Measurements from ENCODE around the gene SND1. TPM values are rescaled to one million over a fixed set of nuclear protein-coding genes. Genes with fewer than 3 reads are reported as not detected.

The SND1 gene
- total RNA-seq, 4 donors from 2014 or later = 64.3 to 77.0 (median 70.4) TPM

DNA sequence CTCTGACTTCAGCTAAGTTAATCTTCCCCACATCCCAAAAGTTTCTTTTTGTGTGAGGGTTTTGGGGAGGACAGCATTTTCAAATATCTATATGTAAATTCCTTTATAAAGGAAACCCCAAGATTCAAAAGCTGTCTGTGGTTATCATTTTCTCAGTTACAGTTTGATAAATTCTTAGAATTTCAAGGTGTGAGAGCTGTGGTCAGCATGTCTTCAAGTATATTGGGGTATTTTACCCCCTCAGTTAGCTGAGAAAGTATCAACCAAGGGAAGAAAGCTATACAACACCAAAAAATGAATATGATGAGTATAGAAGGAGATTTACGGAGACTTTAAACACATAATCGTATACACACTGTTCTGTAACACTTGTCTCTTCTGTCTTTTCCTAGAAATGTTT is 109.2 kb downstream of the SND1 start:
- WGBS, 2 donors (ENCODE audit: low coverage in 1 of 2) = 58 to 80% methylated on average over 2 of the region's 2 CpGs
- H3K9me3 ChIP-seq = no peaks in the 10 kb centered on the region
- no peak for TF ChIP-seq POLR2A (IDR thresholded peaks at IDR 0.05)
- no peak for TF ChIP-seq CTCF (IDR thresholded peaks at IDR 0.05)
- TF ChIP-seq EP300 (IDR thresholded peaks at IDR 0.05; ENCODE audit: low read depth) = no peak
- TF ChIP-seq POLR2AphosphoS5 (IDR thresholded peaks at IDR 0.05) = no peak
- no peak overlapping the region for H3K27ac ChIP-seq
- no peaks in the 10 kb centered on the region for H3K4me1 ChIP-seq
- no peaks in the 10 kb centered on the region for H3K27me3 ChIP-seq
- intact Hi-C loops (cut with DNase I; ENCODE audit: low total_unique reads) (no loop called here), in situ Hi-C loops (cut with MboI; ENCODE audit: low pct_ligation_motif_present in 1 of 4, low pct_unique_long_range_greater_than_20kb in 1 of 4, low sequenced_read_pairs in 3 of 4) (no loop called here)
- no peak for DNase-seq
- H3K4me3 ChIP-seq = no peak overlapping the region
- no peaks in the 10 kb centered on the region for H3K36me3 ChIP-seq

DNA sequence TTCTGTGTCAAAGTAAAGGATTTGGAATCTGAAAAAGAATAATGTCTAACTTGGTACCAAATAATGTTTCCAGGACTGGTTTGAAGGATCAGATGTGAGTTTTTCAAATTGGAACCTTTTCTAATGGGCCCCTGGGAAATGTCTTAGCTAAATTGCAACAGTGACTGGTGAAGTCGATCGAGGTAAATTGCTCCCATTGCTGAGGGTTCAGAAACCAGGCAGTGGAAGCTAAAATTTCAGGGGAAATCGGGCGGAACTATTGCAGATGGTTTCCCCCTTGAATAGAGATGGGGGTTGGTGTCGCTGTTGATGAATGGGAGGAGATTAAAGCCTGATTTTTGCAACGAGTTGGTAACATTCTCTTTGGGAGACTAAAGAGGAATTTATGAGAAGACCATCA is 112.7 kb downstream of the SND1 start:
- WGBS, 2 donors (ENCODE audit: low coverage in 1 of 2) = 91 to 92% methylated on average over 6 of the region's 6 CpGs
- no peak for TF ChIP-seq CTCF (IDR thresholded peaks at IDR 0.05)
- no peak for TF ChIP-seq POLR2A (IDR thresholded peaks at IDR 0.05)
- TF ChIP-seq EP300 (IDR thresholded peaks at IDR 0.05; ENCODE audit: low read depth) = no peak
- TF ChIP-seq POLR2AphosphoS5 (IDR thresholded peaks at IDR 0.05) = no peak

DNA sequence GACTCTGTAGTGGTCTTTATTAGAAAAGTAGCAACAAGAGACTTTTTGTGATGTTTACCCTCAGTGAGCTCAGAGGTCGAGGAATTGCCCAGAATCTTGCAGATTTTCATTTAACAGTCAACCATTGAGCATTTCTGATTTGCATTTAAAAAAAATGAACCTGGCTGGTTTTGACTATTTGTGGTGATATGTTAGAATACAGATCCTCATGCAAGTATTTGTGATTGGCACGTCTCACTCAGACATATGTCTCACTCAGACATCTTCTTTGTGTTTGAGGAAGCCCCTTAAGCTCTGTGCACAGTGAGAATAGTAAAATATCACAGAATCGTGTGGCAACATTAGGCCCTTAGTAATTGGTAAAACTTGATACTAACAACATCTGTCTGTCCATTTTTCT is 113.2 kb downstream of the SND1 start:
- peaks cover 0 to 6% (median 0%) of the 10 kb centered on the region in 4 donors for H3K4me1 ChIP-seq
- TF ChIP-seq POLR2A (IDR thresholded peaks at IDR 0.05) = no peak
- no peak for TF ChIP-seq CTCF (IDR thresholded peaks at IDR 0.05)
- no peak for TF ChIP-seq POLR2AphosphoS5 (IDR thresholded peaks at IDR 0.05)
- no peak for TF ChIP-seq EP300 (IDR thresholded peaks at IDR 0.05; ENCODE audit: low read depth)
- H3K27me3 ChIP-seq = no peaks in the 10 kb centered on the region
- no peak for DNase-seq
- intact Hi-C loops (cut with DNase I; ENCODE audit: low total_unique reads) = no loop called here
- H3K27ac ChIP-seq = no peak overlapping the region
- in situ Hi-C loops (cut with MboI; ENCODE audit: low pct_ligation_motif_present in 1 of 4, low pct_unique_long_range_greater_than_20kb in 1 of 4, low sequenced_read_pairs in 3 of 4) = no loop called here
- no peaks in the 10 kb centered on the region for H3K9me3 ChIP-seq
- 85 to 94% methylated on average over 3 of the region's 3 CpGs for WGBS, 2 donors (ENCODE audit: low coverage in 1 of 2)
- no peaks in the 10 kb centered on the region for H3K36me3 ChIP-seq
- no peak overlapping the region for H3K4me3 ChIP-seq

More for the DNA sequence above, 112.7 kb downstream of the SND1 start:
- H3K27me3 ChIP-seq = no peaks in the 10 kb centered on the region
- no peak overlapping the region for H3K4me3 ChIP-seq
- no peaks in the 10 kb centered on the region for H3K36me3 ChIP-seq
- in situ Hi-C loops (cut with MboI; ENCODE audit: low pct_ligation_motif_present in 1 of 4, low pct_unique_long_range_greater_than_20kb in 1 of 4, low sequenced_read_pairs in 3 of 4) = no loop called here
- no peak overlapping the region for H3K27ac ChIP-seq
- intact Hi-C loops (cut with DNase I; ENCODE audit: low total_unique reads) = no loop called here
- no peaks in the 10 kb centered on the region for H3K9me3 ChIP-seq
- peaks cover 0 to 6% (median 0%) of the 10 kb centered on the region in 4 donors for H3K4me1 ChIP-seq
- no peak for DNase-seq

- WGBS, 2 donors (ENCODE audit: low coverage in 1 of 2) = 53 to 68% methylated on average over 4 of the region's 4 CpGs
- H3K36me3 ChIP-seq = no peaks in the 10 kb centered on the region
- DNase-seq = no peak
- no peaks in the 10 kb centered on the region for H3K27me3 ChIP-seq
- no peak overlapping the region for H3K27ac ChIP-seq
- no peaks in the 10 kb centered on the region for H3K9me3 ChIP-seq
- TF ChIP-seq CTCF (IDR thresholded peaks at IDR 0.05) (no peak), EP300 (IDR thresholded peaks at IDR 0.05; ENCODE audit: low read depth) (no peak), POLR2AphosphoS5 (IDR thresholded peaks at IDR 0.05) (no peak)
- in situ Hi-C loops (cut with MboI; ENCODE audit: low pct_ligation_motif_present in 1 of 4, low pct_unique_long_range_greater_than_20kb in 1 of 4, low sequenced_read_pairs in 3 of 4) = no loop called here
- H3K4me1 ChIP-seq = peaks cover 0 to 6% (median 0%) of the 10 kb centered on the region in 4 donors
- intact Hi-C loops (cut with DNase I; ENCODE audit: low total_unique reads) = no loop called here
- H3K4me3 ChIP-seq = no peak overlapping the region
These were observed 115.0 kb downstream of the SND1 start for GRCh38 chr7:127766831-127767459.

Measured in transverse colon (tissue), 4 donors.